ENCODE measurements around the gene DLG2. TPM values are rescaled to one million over a fixed set of nuclear protein-coding genes. Genes with fewer than 3 reads are reported as not detected.
"Not testable (repeated sequence)": the region's sequence is repeated elsewhere in the genome, so short reads cannot be mapped to it uniquely, and the experiment has no call there.

Gene DLG2
- total RNA-seq, 1 experiment from 2014 or later, result not detected

DNA sequence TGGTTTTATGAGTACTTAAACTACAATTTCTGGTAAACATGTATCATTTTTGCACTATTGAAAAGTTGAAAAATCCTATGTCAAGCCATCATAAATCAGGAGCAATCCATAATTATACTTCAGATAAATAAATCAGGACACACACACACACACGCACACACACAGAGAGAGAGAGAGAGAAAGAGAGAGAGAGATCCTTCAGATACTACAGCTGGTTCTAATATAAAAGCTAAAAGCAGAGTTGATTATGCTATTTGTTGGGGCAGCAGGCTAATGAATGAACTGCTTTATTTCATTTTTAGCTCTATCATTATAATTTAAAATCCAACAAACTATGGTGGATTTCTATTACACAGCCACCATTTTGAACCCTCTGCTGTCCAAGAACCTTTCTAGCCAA lies 2018.6 kb downstream of the DLG2 start:
- in situ Hi-C loops (cut with HindIII; ENCODE audit: low pct_unique_long_range_greater_than_20kb, low sequenced_read_pairs), result no loop called here

DNA sequence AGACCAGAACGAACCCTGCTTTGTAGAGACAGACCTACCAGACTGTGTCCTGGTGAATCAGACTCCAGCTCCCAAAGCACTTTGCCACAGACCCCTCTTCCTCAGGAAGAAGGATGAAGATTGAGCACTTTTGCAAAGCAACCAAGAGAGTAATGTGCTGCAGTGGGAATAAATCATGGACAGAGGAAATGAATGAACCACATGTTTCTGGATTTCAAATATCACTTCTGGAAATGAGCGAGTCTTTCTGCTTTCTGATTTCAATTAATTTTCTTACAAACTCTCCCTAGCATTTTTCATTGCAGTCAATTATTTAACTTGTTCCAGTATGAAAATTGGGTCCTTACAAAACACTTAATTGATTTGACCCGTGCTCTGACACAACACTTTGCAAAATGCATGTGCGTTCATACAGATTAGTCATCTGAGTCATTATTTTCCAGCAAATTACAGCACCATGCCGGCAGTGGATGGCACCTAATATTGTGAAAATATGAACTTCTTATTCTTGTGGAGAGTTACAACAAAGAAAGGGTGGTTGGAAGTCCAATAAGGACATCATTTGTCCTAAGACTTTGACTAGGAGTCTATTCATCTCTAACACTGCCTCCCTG lies 2025.1 kb downstream of the DLG2 start:
- in situ Hi-C loops (cut with HindIII; ENCODE audit: low pct_unique_long_range_greater_than_20kb, low sequenced_read_pairs), result no loop called here
- no peak for DNase-seq (ENCODE audit: low read depth, low spot score)

More for the DNA sequence above, 2018.6 kb downstream of the DLG2 start:
- DNase-seq (ENCODE audit: low read depth, low spot score), result no peak

DNA sequence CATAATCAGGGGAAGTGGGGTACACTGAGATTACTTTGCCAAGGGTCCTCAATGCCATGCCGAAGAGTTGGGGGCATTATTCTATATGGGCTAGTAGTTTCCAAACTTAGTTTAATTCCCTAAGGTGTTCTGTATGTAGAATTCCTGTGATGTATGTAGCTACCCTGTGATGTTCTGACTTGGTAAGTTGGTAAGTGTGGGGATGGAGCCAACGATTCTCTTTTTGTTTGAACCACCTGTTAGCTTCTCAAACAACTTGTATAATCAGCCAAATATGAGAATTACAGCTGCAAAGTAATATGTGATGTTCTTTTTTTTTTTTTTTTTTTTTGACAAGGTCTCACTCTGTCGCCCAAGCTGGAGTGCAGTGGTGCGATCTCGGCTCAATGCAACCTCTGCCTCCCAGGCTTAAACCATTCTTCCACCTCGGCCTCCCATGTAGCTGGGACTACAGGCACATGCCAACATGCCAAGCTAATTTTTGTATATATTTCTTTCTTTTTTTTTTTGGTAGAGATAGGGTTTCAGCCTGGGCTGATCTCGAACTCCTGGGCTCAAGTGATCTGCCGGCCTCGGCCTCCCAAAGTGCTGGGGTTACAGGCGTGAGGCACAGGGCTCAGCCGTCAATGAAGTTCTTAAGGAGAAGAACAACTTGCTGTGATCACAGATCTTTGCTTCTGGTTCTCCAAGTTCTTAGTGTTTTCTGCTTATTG lies 2025.8 kb downstream of the DLG2 start:
- in situ Hi-C loops (cut with HindIII; ENCODE audit: low pct_unique_long_range_greater_than_20kb, low sequenced_read_pairs), result no loop called here
- no peak for DNase-seq (ENCODE audit: low read depth, low spot score)

DNA sequence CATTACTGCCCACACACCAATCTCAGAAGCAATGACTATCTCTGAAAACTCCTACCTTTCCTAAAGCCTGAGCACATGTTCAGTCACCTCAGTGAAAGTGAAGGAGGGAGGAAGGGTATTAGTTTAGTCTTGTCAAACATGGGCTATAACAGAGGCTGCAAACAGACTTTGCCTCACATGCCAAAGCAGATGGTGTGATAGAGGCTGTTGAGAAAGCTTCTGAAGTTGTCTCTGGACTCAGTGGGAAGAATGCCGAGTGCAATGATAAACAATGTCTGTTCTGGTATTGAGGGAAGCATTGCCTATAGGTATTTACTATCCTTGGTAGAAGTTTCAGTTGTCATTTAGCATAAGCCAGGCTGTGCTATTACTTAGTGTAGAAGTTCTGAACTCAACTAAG lies 2026.5 kb downstream of the DLG2 start:
- DNase-seq (ENCODE audit: low read depth, low spot score), result no peak
- in situ Hi-C loops (cut with HindIII; ENCODE audit: low pct_unique_long_range_greater_than_20kb, low sequenced_read_pairs), result no loop called here

DNA sequence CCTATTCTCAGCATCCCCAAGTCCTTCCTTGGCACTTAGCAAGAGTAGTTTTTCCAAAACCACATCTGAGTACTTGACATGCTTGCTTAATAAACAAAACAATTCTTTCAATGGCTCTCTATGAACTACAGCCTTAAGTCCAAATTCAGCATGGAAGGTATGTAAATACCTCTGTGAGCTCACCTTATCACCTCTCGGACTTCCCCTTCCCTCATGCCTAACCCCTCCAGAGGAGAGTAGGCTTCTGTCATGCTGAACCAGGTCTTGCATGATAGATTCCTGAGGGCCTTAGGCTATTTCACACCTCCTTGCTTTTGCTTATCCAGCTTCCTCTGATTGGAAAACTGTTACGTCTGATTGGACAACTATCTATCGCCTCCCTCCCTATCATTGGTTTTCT lies 2028.1 kb downstream of the DLG2 start:
- DNase-seq (ENCODE audit: low read depth, low spot score), result no peak
- in situ Hi-C loops (cut with HindIII; ENCODE audit: low pct_unique_long_range_greater_than_20kb, low sequenced_read_pairs), result no loop called here

DNA sequence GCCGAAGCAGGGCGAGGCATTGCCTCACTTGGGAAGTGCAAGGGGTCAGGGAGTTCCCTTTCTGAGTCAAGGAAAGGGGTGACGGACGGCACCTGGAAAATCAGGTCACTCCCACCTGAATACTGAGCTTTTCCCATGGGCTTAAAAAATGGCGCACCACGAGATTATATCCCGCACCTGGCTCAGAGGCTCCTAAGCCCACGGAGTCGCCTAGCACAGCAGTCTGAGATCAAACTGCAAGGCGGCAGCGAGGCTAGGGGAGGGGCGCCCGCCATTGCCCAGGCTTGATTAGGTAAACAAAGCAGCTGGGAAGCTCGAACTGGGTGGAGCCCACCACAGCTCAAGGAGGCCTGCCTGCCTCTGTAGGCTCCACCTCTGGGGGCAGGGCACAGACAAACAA lies 2039.3 kb downstream of the DLG2 start:
- DNase-seq (ENCODE audit: low read depth, low spot score); in situ Hi-C loops (cut with HindIII; ENCODE audit: low pct_unique_long_range_greater_than_20kb, low sequenced_read_pairs): not testable (repeated sequence)

DNA sequence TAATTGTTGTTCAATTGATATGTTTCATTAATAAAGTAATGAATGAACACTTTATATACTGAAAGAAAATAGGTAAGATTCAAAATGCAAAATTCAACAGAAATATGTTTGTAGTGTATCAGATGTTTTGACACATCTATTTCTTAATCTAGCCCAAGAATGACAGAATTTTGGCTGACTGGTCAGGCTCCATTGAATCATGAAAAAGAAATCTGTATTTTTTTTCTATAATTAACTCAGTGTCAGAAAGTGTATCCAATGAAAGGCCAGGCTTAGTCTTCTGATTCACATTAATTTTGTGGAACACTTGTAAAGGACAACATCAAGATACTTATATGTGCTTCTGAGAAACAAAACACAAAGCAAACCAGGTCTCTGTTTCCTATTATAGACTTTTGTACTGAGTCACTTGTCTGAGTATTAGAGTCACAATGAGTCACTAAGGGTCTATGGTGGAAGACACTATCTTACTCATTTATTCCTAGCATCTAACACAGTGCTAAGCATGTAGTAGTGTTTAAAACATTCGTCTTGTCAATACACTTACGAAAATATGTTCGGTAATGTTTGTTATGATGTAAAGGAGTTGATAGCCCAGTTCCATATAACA lies 2043.3 kb downstream of the DLG2 start:
- in situ Hi-C loops (cut with HindIII; ENCODE audit: low pct_unique_long_range_greater_than_20kb, low sequenced_read_pairs), result no loop called here
- DNase-seq (ENCODE audit: low read depth, low spot score), result no peak

DNA sequence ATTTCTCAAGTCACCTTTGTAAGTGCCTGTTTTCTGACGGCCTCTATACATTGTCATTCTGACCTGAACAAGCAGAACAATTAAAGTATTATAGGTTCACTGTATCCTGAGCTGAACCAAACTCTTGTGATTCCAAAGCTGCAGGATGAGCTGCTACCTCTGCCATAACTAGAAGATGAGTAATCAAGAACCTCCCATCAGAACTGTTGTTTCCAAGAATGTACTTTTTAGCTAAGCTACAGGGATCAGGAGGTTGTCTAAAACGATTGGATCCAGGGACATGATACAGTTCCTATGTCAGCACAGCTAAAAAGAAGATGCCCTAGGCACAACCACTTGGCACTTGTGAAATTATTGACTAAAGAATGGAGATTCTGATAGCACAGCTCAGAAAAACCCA lies 2052.6 kb downstream of the DLG2 start:
- no peak for DNase-seq (ENCODE audit: low read depth, low spot score)
- in situ Hi-C loops (cut with HindIII; ENCODE audit: low pct_unique_long_range_greater_than_20kb, low sequenced_read_pairs), result no loop called here

DNA sequence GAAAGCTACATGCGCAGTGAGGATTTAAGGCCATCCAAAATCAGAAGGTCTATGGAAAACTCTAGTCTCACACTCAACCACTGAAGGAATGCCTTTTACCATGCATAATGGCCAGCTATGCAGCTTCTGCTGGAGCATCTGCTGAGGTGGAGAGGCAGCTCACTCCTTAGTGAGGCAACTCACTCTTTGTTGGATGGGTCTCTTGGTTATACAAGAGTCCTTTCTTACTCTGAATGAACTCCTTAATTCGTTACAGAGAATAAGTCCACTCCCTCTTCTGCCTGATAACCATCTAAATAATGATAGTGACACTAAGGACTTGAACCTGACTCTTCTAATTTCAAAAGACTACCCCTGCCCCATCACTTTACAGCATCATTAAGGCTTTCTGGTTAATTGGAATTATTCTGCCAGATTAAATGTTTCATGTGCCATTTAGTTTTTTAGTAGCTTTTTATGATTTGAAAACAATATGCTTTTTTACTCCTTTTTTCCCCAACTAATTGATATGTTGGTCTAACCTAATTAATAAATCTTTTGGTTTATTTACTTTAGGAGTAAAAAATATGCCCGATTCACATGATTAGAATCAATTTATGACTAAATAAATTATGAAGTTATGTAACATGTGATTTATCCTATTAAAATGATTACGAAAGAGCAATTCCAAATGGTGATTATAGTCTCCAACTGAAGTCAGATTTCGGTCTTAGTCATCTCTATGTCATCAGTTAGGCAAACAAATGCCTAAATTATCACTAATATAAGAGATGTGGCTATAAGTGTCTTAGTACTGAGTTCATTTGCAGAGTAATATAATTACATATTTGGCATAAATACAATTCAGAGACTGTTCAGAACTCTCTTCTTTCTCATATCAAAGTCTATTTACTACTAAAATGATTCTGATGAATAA lies 2054.3 kb downstream of the DLG2 start:
- no peak for DNase-seq (ENCODE audit: low read depth, low spot score)
- in situ Hi-C loops (cut with HindIII; ENCODE audit: low pct_unique_long_range_greater_than_20kb, low sequenced_read_pairs), result no loop called here

DNA sequence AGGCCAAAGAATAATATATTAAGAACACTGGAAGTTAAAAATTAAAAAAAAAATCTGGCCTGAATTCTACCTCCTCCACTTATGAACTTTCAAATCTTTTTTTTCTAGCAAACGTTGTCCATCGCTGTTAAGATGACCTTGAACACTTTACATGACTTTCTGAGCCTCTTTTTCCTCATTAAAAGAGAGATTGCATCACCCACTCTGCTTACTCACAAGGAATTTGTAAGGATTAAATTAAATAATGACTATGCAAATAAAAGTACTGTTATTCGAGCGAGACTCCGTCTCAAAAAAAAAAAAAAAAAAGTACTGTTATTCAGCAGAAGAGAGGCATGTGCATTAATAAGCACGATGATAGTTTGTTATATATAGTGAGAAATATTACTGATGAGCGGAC lies 2055.8 kb downstream of the DLG2 start:
- in situ Hi-C loops (cut with HindIII; ENCODE audit: low pct_unique_long_range_greater_than_20kb, low sequenced_read_pairs), result no loop called here
- no peak for DNase-seq (ENCODE audit: low read depth, low spot score)

DNA sequence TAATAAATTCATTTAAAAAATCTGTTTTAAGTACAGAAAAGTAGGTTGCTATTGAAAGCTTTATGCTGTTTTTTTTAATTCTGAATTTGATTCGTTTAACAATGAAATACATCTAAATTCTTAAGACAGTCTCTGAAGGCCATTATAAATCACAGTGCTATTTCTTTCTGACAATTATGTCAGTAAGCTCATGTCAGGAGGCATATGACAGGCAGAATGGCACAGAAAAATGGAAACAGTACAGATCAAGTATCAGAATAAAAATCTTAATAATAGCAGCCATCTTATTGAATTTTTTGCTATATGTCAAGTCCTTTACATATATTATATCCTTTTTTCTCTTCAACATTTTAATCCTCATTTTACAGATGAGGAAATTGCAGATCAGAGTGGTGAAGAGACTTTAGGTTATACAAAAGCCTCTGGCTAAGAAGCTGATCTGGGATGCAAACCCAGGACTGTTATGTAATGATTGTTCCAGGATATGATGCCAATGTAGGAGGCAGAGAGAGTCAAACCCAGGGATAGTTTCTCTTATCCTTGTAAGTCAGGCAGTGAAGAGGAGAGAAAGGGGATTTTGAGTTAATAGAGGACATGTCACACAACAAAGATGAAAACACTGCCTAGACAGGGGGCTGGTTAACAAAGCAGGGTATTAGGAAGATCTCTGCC lies 2057.9 kb downstream of the DLG2 start:
- in situ Hi-C loops (cut with HindIII; ENCODE audit: low pct_unique_long_range_greater_than_20kb, low sequenced_read_pairs), result no loop called here
- no peak for DNase-seq (ENCODE audit: low read depth, low spot score)

DNA sequence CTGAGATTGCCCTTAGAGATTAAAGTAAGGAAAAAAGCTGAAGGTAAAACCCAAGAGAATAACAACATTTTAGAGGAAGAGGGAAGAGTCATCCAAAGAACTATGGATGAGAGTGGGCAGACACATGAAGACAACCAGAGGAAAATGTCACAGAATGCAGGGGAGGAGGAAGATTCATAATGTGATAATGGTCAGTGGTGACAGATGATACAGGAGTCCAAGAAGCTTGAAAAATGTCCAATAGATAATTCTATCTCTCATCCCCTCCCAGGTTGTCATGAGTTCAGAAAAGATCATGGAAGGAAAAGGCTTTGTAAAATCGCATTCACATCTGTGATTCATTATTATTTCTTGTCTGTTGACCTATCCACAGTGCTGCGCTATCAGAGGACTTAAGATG lies 2058.6 kb downstream of the DLG2 start:
- in situ Hi-C loops (cut with HindIII; ENCODE audit: low pct_unique_long_range_greater_than_20kb, low sequenced_read_pairs), result no loop called here
- no peak for DNase-seq (ENCODE audit: low read depth, low spot score)

DNA sequence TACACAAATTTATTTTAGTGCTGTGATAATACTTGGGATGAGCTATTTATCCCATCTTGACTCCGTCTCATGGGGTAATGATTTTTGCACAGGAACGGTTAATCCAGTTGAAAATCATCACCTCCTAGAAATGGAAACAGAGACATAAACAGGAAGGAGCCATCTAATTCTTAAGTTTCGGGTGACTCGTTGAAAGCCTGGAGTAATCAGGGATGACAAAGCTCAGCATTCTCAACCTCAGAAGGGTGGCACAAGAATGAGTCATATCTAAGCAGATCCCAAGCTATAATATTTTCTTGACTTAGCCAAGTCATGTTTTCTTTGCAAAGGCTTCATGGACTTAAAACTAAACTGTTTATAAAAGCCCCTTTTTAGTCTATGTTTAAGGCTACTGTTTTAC lies 2060.2 kb downstream of the DLG2 start:
- in situ Hi-C loops (cut with HindIII; ENCODE audit: low pct_unique_long_range_greater_than_20kb, low sequenced_read_pairs), result no loop called here
- DNase-seq (ENCODE audit: low read depth, low spot score), result no peak

DNA sequence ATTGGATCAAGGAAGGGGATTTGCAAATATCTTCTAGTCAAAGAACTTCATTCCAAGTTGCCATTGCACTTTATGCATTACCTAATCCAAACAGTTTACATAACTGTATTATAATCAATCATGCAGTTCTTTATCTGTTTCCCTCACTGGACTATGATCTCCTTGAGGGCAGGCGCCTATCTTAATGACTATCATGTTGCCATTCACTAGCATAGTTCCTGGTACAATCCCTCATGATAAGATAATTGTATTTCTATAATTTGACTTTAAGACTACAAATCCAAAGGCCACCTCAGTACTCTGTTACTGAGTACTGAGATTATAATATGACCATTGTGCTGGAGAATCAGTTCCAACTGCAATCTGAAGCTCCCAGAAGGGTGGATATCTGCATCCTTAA lies 2062.3 kb downstream of the DLG2 start:
- no peak for DNase-seq (ENCODE audit: low read depth, low spot score)
- in situ Hi-C loops (cut with HindIII; ENCODE audit: low pct_unique_long_range_greater_than_20kb, low sequenced_read_pairs), result no loop called here

DNA sequence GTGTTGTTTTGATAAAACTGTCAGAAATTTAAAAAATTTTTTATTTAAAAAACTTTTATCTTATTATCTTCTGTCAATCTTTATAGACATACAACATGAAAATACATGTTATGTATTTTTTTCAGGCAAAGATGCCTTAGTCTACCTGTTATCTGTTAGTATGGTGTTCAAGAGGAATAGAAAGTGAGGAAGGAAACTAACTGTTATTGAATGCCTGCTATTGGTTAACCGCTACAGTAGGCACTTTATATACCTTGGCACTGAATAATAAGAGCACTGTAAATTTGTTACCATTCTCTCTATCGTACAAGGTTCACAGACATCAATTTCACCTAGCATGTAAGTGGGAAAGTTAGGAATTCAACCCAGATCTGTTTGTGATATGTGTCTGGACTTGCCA lies 2068.9 kb downstream of the DLG2 start:
- no peak for DNase-seq (ENCODE audit: low read depth, low spot score)
- in situ Hi-C loops (cut with HindIII; ENCODE audit: low pct_unique_long_range_greater_than_20kb, low sequenced_read_pairs), result no loop called here

DNA sequence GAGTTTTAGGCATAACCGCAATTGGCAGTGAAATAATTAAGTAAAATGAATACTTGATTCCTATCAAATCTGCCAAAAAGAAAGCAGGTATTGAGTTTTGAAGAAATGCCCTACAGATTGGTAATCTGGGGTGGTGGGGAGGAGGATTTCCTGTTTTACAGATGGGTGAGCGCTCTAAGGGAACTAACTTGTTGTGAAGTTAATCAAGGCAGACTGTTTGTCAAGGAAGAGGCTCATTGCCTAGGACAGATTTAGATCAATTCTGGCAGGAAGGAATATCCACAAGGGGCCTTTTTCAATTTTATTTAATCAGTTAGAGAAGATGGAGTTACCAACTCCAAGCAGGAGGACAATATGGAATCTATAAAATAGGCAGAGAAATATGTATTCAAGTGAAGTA lies 2069.5 kb downstream of the DLG2 start:
- in situ Hi-C loops (cut with HindIII; ENCODE audit: low pct_unique_long_range_greater_than_20kb, low sequenced_read_pairs), result no loop called here
- no peak for DNase-seq (ENCODE audit: low read depth, low spot score)

DNA sequence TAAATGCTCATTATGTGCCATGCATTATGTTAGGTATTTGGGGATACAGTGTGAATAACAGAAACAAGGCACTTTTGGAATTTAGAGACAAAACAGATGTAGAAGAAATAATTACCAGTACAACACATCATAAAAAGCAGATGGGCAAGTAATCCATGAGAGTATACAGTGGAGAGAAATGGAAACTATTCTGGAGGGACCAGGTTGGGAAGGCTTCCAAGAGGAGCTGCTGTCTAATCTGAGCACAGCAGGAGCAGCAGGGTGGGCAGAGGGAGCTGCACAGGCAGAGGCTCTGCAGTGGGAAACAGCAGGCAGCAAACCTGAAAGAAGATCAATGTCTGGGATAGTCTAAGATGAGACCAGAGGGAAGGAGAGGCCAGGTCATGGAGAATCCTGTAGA lies 2072.3 kb downstream of the DLG2 start:
- in situ Hi-C loops (cut with HindIII; ENCODE audit: low pct_unique_long_range_greater_than_20kb, low sequenced_read_pairs), result no loop called here
- DNase-seq (ENCODE audit: low read depth, low spot score), result no peak
